ENCODE results near the gene GPRC5B.

GPRC5B gene

GRCh38 chr16:19884611-19885450 is at the start of gene GPRC5B:
TSS of gene GPRC5B (minus strand) at chr16:19884848. CDS start at chr16:19872845, 12,003 bp downstream.
- peak; percentile 44 for DNase-seq

GRCh38 chr16:19933740-19934139 is 49.1 kb upstream of the GPRC5B start:
- no peak for DNase-seq

GRCh38 chr16:19929062-19929511 is 44.4 kb upstream of the GPRC5B start:
- DNase-seq, result no peak

- no peak for DNase-seq
Measured at GRCh38 chr16:19928432-19928831, 43.8 kb upstream of the GPRC5B start.

- no peak for DNase-seq
Measured at GRCh38 chr16:19926449-19927390, 42.1 kb upstream of the GPRC5B start.

GRCh38 chr16:19923396-19923795 is 38.7 kb upstream of the GPRC5B start:
- no peak for DNase-seq

- no peak for DNase-seq
Measured at GRCh38 chr16:19919142-19919541, 34.5 kb upstream of the GPRC5B start.

GRCh38 chr16:19916064-19916463 is 31.4 kb upstream of the GPRC5B start:
- no peak for DNase-seq

- DNase-seq, result no peak
Measured at GRCh38 chr16:19914877-19915276, 30.2 kb upstream of the GPRC5B start.

GRCh38 chr16:19913340-19913645 is 28.6 kb upstream of the GPRC5B start:
- DNase-seq, result no peak

- DNase-seq, result no peak
Measured at GRCh38 chr16:19912455-19913339, 28.0 kb upstream of the GPRC5B start.

GRCh38 chr16:19911747-19912454 is 27.3 kb upstream of the GPRC5B start:
- no peak for DNase-seq

GRCh38 chr16:19911204-19911603 is 26.6 kb upstream of the GPRC5B start:
- no peak for DNase-seq

- DNase-seq, result no peak
Measured at GRCh38 chr16:19909750-19910322, 25.2 kb upstream of the GPRC5B start.

- no peak for DNase-seq
Measured at GRCh38 chr16:19908921-19909320, 24.3 kb upstream of the GPRC5B start.

GRCh38 chr16:19907161-19907992 is 22.7 kb upstream of the GPRC5B start:
- DNase-seq, result peak; percentile 68

- no peak for DNase-seq
Measured at GRCh38 chr16:19901164-19901563, 16.5 kb upstream of the GPRC5B start.

- no peak for DNase-seq
Measured at GRCh38 chr16:19899605-19899955, 14.9 kb upstream of the GPRC5B start.

GRCh38 chr16:19898924-19899604 is 14.4 kb upstream of the GPRC5B start:
- DNase-seq, result peak; percentile 10

GRCh38 chr16:19898166-19898565 is 13.5 kb upstream of the GPRC5B start:
- no peak for DNase-seq

All from stimulated activated CD4-positive, alpha-beta T cell treated with anti-CD3 and anti-CD28 coated beads, Interleukin-4, amount 100 ng/mL, for 1 hour (primary cell).